GM08714 (cell line): Measurements from ENCODE around the gene BCL2L1.
A peak's percentile ranks its signal among the peaks of the same experiment; 100 is the strongest.
"Not testable (repeated sequence)": the region's sequence is repeated elsewhere in the genome, so short reads cannot be mapped to it uniquely, and the experiment has no call there.

Experiments used
- H3K4me3 ChIP-seq: fragments of 200-500 bp; sonication (Bioruptor generic); 2 replicates; pipeline ENCODE4 v1.5.1; 2014; ENCODE audit warnings: mild to moderate bottlenecking, low read length, inconsistent platforms
- ZNF274 ChIP-seq: IDR thresholded peaks from 2 replicates; pipeline ENCODE4 v1.6.1; 2012; ENCODE audit warnings: mild to moderate bottlenecking, low read depth, low read length

BCL2L1 gene

GRCh38 chr20:31674895-31675827, 47.5 kb downstream of the BCL2L1 start:
- H3K4me3 ChIP-seq: peak overlapping the region; percentile 48; the same call in 1 of the 2 replicates
- TF ChIP-seq ZNF274: no peak

- H3K4me3 ChIP-seq: no peak overlapping the region
- no peak for TF ChIP-seq ZNF274
These were observed 48.7 kb downstream of the BCL2L1 start for GRCh38 chr20:31673943-31674463.

- no peak for TF ChIP-seq ZNF274
- no peak overlapping the region for H3K4me3 ChIP-seq
These were observed 49.2 kb downstream of the BCL2L1 start for GRCh38 chr20:31673435-31673834.

- H3K4me3 ChIP-seq: no peak overlapping the region
- no peak for TF ChIP-seq ZNF274
These were observed 51.3 kb downstream of the BCL2L1 start for GRCh38 chr20:31671324-31671723.

- TF ChIP-seq ZNF274: no peak
These were observed 52.1 kb downstream of the BCL2L1 start for GRCh38 chr20:31670371-31671228.

GRCh38 chr20:31669876-31670275, 52.8 kb downstream of the BCL2L1 start:
- H3K4me3 ChIP-seq: no peak overlapping the region
- TF ChIP-seq ZNF274: no peak

More at GRCh38 chr20:31670371-31671228, 52.1 kb downstream of the BCL2L1 start:
- H3K4me3 ChIP-seq: no peak overlapping the region

- H3K4me3 ChIP-seq: not testable (repeated sequence)
These were observed 53.7 kb downstream of the BCL2L1 start for GRCh38 chr20:31668944-31669343.

GRCh38 chr20:31667315-31668285, 55.1 kb downstream of the BCL2L1 start:
- no peak for TF ChIP-seq ZNF274
- no peak overlapping the region for H3K4me3 ChIP-seq

- H3K4me3 ChIP-seq: no peak overlapping the region
- TF ChIP-seq ZNF274: no peak
These were observed 56.2 kb downstream of the BCL2L1 start for GRCh38 chr20:31666258-31667042.

GRCh38 chr20:31665753-31666152, 56.9 kb downstream of the BCL2L1 start:
- H3K4me3 ChIP-seq: no peak overlapping the region
- TF ChIP-seq ZNF274: no peak

- TF ChIP-seq ZNF274: no peak
- no peak overlapping the region for H3K4me3 ChIP-seq
These were observed 57.8 kb downstream of the BCL2L1 start for GRCh38 chr20:31664696-31665354.
